HL-60 (cell line): ENCODE results near the gene BCL2.
A peak's percentile ranks its signal among the peaks of the same experiment; 100 is the strongest.

ENCODE experiments used
- DNase-seq, 2 experiments: peaks; one replicate each; pipeline ENCODE4 v3.0.0-alpha.2; 2010 to 2020; ENCODE audit warnings: low read depth in 1 of 2, low spot score in 1 of 2
- H3K27ac ChIP-seq: fragments of 250-450 bp; sonication (Bioruptor Pico); replicated peaks from 2 replicates; pipeline ENCODE4 v1.5.1; 2020; ENCODE audit warnings: mild to moderate bottlenecking, moderate library complexity
- H3K27me3 ChIP-seq: fragments of 250-450 bp; sonication (Bioruptor Pico); 2 replicates; pipeline ENCODE4 v1.5.1; 2021; ENCODE audit warnings: mild to moderate bottlenecking, moderate library complexity; ENCODE audit not compliant: insufficient read depth, poor library complexity, severe bottlenecking
- H3K4me3 ChIP-seq: replicated peaks from 2 replicates; pipeline ENCODE4 v1.5.1; 2011; ENCODE audit warnings: mild to moderate bottlenecking, control low read depth, low read length; ENCODE audit not compliant: insufficient read depth
- GABPA ChIP-seq: IDR thresholded peaks from 2 replicates; pipeline ENCODE4 v1.6.1; 2012; ENCODE audit warnings: low read depth
- POLR2AphosphoS5 ChIP-seq: IDR thresholded peaks from 2 replicates; pipeline ENCODE4 v1.6.1; 2012; ENCODE audit warnings: low read depth
- REST ChIP-seq: IDR thresholded peaks from 2 replicates; pipeline ENCODE4 v1.6.1; 2012; ENCODE audit warnings: low read depth; ENCODE audit not compliant: insufficient replicate concordance
- SPI1 ChIP-seq: IDR thresholded peaks from 2 replicates; pipeline ENCODE4 v1.6.1; 2012; ENCODE audit warnings: low read depth, mild to moderate bottlenecking, borderline replicate concordance
- TF ChIP-seq, protein P1 (sequence below): IDR thresholded peaks from one replicate; pipeline ENCODE4 v1.5.1; 2011; ENCODE audit warnings: low read length, control low read depth, inconsistent platforms; ENCODE audit not compliant: insufficient read depth

BCL2 gene

GRCh38 chr18:63177919-63178821 lies 141.4 kb downstream of the BCL2 start:
- TF ChIP-seq POLR2AphosphoS5 (no peak), REST (no peak), SPI1 (no peak)
- TF ChIP-seq, protein P1, sequence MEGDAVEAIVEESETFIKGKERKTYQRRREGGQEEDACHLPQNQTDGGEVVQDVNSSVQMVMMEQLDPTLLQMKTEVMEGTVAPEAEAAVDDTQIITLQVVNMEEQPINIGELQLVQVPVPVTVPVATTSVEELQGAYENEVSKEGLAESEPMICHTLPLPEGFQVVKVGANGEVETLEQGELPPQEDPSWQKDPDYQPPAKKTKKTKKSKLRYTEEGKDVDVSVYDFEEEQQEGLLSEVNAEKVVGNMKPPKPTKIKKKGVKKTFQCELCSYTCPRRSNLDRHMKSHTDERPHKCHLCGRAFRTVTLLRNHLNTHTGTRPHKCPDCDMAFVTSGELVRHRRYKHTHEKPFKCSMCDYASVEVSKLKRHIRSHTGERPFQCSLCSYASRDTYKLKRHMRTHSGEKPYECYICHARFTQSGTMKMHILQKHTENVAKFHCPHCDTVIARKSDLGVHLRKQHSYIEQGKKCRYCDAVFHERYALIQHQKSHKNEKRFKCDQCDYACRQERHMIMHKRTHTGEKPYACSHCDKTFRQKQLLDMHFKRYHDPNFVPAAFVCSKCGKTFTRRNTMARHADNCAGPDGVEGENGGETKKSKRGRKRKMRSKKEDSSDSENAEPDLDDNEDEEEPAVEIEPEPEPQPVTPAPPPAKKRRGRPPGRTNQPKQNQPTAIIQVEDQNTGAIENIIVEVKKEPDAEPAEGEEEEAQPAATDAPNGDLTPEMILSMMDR, result no peak
- peak; percentile 64 to 79 for DNase-seq
- Histone ChIP-seq H3K27me3 (no peaks in the 10 kb centered on the region), H3K27ac (no peak overlapping the region), H3K4me3 (no peak overlapping the region)

DNA sequence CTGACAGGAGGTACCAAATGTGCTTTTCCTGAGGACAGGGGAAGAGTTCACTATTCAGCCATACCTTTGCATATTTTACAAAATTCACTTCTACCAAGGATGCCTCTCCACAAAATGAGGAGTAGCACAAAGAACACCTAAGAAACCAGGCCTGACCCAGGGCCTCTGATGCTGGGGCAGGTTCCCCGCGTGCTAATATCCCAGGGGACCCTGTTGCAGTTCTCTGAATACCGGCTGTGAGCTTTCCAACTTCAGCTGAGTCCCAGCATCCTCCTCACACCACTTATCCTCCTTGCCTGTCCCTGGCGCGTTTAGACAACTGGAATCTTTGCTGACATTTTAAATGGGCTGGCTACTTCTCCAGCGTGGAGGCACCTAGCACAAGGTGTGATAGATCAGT lies 142.3 kb downstream of the BCL2 start:
- Histone ChIP-seq H3K4me3 (no peak overlapping the region), H3K27ac (no peak overlapping the region), H3K27me3 (no peaks in the 10 kb centered on the region)
- DNase-seq, result no peak
- TF ChIP-seq SPI1, result no peak

DNA sequence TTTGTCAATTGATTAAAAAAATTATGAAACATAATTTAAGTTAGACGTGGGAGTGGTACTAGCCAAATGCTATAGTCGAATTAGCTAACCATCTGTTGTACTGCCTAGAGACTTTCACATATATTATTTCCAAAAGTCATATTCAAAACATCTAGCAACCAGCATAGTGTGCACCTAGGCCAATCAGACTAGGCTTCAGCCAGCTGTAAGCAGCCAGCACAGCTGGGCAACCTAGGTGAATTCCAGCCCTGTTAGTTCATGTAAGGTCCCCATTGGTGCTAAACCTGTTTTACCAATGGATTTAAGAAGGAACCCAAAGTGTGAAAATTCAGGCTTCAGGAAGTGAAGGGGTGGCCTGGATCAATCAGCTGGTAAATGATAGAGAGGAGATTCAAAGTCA lies 144.3 kb downstream of the BCL2 start:
- Histone ChIP-seq H3K4me3 (no peak overlapping the region), H3K27me3 (no peaks in the 10 kb centered on the region), H3K27ac (no peak overlapping the region)
- no peak for DNase-seq
- TF ChIP-seq, protein P1, result no peak
- no peak for TF ChIP-seq SPI1
- TF ChIP-seq POLR2AphosphoS5, result no peak
- no peak for TF ChIP-seq REST
- no peak for TF ChIP-seq GABPA

DNA sequence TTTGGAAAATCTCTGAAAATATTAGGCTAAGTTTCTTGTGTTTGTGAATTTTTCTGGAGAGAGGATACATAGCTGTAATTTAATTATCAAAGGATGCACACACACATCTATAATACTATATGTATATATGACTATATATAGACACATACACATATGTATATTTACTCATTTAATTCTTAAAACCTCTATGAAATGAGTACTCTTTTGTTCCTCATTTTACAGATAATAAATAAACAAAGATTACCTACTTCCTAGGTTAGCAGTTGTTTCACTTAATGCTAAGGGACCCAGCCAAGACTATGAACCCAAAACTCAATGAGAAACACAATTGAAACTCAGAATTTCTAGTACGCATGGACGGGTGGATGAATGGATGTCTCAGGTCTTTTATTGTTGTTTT lies 145.6 kb downstream of the BCL2 start:
- no peak for TF ChIP-seq GABPA
- TF ChIP-seq POLR2AphosphoS5, result no peak
- no peak for TF ChIP-seq SPI1
- TF ChIP-seq REST, result no peak
- TF ChIP-seq, protein P1, result no peak
- no peak for DNase-seq
- Histone ChIP-seq H3K27me3 (no peaks in the 10 kb centered on the region), H3K27ac (no peak overlapping the region), H3K4me3 (no peak overlapping the region)
